AG09309 (cell line): Measurements from ENCODE around the gene YBEY.

Source experiments
- DNase-seq: peaks from one replicate; pipeline ENCODE4 v3.0.0-alpha.2; 2010; ENCODE audit warnings: low read depth
- H3K4me3 ChIP-seq: 2 replicates; pipeline ENCODE4 v1.5.1; 2011; ENCODE audit warnings: mild to moderate bottlenecking, low read depth, low read length, moderate library complexity; ENCODE audit not compliant: control insufficient read depth
- TF ChIP-seq, protein P1 (sequence below): IDR thresholded peaks from 2 replicates; pipeline ENCODE4 v1.5.1; 2011; ENCODE audit warnings: mild to moderate bottlenecking, low read depth, low read length, inconsistent platforms; ENCODE audit not compliant: insufficient read depth, control insufficient read depth; ENCODE audit errors: missing control alignments

Gene YBEY

DNA sequence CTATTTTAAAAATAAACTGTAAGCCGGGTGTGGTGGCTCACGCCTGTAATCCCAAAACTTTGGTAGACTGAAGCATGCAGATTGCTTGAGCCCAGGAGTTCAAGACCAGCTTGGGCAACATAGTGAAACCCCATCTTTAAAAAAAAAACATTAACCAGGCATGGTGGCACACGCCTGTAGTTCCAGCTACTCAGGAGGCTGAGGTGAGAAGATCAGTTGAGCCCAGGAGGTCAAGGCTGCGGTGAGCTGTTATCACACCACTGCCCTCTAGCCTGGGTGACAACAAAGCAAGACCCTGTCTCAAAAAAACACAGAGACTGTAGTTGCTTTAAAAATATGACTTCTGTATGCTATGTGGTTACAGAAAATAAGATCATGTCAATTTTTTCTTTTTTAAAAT lies 33.3 kb upstream of the YBEY start:
- no peak for DNase-seq
- no peak overlapping the region for H3K4me3 ChIP-seq
- TF ChIP-seq, protein P1, sequence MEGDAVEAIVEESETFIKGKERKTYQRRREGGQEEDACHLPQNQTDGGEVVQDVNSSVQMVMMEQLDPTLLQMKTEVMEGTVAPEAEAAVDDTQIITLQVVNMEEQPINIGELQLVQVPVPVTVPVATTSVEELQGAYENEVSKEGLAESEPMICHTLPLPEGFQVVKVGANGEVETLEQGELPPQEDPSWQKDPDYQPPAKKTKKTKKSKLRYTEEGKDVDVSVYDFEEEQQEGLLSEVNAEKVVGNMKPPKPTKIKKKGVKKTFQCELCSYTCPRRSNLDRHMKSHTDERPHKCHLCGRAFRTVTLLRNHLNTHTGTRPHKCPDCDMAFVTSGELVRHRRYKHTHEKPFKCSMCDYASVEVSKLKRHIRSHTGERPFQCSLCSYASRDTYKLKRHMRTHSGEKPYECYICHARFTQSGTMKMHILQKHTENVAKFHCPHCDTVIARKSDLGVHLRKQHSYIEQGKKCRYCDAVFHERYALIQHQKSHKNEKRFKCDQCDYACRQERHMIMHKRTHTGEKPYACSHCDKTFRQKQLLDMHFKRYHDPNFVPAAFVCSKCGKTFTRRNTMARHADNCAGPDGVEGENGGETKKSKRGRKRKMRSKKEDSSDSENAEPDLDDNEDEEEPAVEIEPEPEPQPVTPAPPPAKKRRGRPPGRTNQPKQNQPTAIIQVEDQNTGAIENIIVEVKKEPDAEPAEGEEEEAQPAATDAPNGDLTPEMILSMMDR = no peak

DNA sequence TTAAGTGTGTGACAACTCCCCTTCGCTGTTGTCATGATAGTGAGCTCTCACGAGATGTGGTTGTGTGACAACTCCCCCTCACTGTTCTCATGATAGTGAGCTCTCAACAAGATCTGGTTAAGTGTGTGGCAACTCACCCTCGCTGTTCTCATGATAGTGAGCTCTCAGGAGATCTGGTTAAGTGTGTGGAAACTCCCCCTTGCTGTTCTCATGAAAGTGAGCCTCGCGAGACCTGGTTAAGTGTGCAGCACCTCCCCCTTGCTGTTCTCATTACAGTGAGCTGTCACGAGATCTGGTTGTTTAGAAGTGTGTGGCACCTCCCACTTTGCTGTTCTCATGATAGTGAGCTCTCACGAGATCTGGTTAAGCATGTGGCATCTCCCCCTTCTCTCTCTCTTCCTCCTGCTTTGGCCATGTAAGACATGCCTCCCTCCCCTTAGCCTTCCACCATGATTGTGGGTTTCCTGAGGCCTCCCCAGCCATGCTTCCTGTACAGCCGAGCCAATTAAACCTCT lies 32.5 kb upstream of the YBEY start:
- TF ChIP-seq, protein P1 = no peak
- H3K4me3 ChIP-seq = no peak overlapping the region
- no peak for DNase-seq

DNA sequence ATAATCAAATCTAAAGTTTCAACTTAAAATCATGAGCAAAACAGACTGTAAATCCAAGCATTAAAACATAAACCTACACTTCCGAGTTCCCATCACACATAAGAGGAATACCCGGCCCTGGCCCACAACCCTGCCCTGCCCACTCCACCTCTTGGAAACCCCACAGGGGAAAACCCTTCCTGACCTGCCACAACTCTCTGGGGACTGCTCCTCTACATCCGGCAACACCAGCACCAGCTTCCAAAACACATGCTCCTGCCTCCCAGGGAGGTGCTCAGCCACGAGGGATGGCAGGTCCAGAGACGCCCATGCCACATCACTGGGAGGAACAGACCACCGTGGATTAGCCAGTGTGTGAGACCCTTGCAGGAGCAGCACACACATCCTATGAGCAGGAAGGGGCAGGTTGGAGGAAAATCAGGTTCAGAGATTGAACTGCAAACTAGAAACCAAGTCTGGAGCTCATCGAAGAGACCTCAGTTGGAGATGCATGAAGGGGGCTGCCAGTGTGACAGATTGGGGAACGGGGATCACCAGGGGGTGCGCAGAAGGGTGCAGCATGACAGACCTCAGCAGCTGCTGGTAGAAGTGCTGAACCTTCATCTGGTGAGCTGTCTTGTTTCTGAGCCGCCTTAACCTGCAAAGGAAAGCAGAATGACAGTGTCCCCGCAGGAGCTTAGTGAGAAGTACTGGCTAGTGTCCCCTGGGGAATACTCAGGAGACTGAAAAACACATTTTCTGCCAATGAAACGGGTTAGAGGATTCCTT lies 31.8 kb upstream of the YBEY start:
- DNase-seq = no peak

DNA sequence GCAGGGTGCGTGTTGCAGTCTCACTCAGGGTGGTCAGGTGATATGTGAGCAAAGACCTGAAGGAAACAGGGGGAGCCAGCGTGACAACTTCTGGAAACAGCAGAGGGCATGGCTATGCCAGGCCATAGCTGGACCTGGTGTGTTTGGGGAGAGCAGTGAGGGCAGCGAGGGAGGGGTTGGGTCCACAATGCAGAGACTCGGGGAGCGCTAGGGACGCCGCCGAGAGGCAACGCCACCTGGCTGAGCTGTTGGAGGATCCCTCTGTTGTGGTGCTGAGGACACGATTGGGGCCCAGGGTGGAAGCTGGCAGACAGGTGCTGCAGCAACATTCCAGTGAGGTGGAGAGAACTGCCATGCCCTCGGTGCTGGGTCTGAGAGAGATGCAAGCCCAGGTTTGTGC lies 31.0 kb upstream of the YBEY start:
- TF ChIP-seq, protein P1 = no peak
- DNase-seq = no peak
- H3K4me3 ChIP-seq = no peak overlapping the region

More for the DNA sequence above, 31.8 kb upstream of the YBEY start:
- no peak overlapping the region for H3K4me3 ChIP-seq
- TF ChIP-seq, protein P1 = no peak

DNA sequence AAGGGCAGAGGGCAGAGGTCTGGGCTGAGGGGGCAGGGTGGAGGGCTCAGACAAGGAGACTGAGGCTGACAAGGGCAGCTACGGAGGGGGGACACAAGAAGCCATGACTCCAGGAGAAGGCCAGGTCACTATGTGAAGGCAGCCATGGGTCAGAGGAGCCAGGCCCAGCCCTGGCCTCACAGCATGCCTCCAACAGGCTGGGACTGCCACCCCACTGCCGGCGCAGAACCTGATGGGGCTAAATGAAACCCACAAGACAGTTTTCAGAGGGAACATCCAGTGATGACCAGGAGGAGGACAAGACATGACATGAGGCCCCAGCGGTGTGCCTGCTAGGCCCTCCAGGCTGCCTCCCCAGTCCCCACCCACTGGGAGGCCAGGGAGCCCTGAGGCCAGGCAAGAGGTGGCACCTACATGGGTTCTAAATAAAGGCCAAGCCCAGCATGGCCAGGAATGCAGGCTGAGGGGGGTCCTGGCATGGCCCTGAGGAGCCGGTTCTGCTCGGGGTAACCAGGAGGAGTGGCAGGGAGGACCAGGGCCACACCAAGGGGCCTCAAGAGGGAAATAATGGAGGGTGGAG lies 30.3 kb upstream of the YBEY start:
- TF ChIP-seq, protein P1 = no peak
- H3K4me3 ChIP-seq = no peak overlapping the region
- DNase-seq = no peak

DNA sequence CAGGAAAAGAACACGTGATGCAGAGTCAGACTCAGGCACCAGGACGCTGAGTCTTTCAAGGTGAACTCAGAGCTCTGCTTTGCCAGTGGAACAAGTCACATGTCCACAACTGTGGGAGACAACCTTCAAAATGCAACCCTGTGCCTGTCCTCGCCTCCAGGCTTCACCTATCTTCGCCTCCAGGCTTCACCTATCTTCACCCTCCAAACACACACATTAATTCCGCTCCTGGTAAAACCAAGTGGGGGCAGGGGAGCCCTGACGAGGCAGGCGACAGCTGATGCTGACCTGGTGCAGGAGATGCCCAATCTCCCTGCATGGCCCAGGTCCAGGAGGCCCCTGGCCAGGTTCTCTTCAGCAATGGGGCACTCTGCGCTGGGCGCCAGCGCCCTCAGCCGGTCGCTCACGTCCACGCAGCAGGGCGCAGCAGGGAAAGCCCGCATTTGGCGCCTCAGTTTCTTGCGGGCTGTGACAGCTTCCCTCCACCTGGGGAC lies 29.6 kb upstream of the YBEY start:
- TF ChIP-seq, protein P1 = no peak
- DNase-seq = no peak
- H3K4me3 ChIP-seq = no peak overlapping the region
